OCI-LY1 (cell line): Measurements from ENCODE around the gene SEMA3B.
"Not testable (repeated sequence)": the region's sequence is repeated elsewhere in the genome, so short reads cannot be mapped to it uniquely, and the experiment has no call there.

ENCODE experiments used
- H2AFZ ChIP-seq: fragments of 200-600 bp; sonication (generic), shearing (Covaris generic); 2 replicates; pipeline ENCODE4 v1.6.0; 2014; ENCODE audit warnings: antibody characterized with exemption, mild to moderate bottlenecking, low read length
- H3F3A ChIP-seq: fragments of 200-600 bp; sonication (generic), shearing (Covaris generic); 2 replicates; pipeline ENCODE4 v1.6.0; 2014; ENCODE audit warnings: mild to moderate bottlenecking, antibody characterized with exemption, low read length, moderate library complexity; ENCODE audit not compliant: insufficient read depth
- H3K27ac ChIP-seq: fragments of 200-600 bp; sonication (generic); 2 replicates; pipeline ENCODE4 v1.5.1; 2014; ENCODE audit warnings: low read length, mixed run types, mild to moderate bottlenecking, low read depth; ENCODE audit not compliant: poor library complexity, severe bottlenecking
- H3K27me3 ChIP-seq: fragments of 200-600 bp; sonication (generic); 2 replicates; pipeline ENCODE4 v1.6.0; 2014; ENCODE audit warnings: antibody characterized with exemption, mild to moderate bottlenecking, low read length, moderate library complexity; ENCODE audit not compliant: insufficient read depth
- H3K36me3 ChIP-seq: fragments of 200-600 bp; sonication (generic); 2 replicates; pipeline ENCODE4 v1.6.1; 2014; ENCODE audit warnings: mild to moderate bottlenecking, antibody characterized with exemption, low read length, moderate library complexity, mixed read lengths; ENCODE audit not compliant: insufficient read depth
- H3K4me1 ChIP-seq: fragments of 200-600 bp; sonication (generic); 2 replicates; pipeline ENCODE4 v1.5.1; 2014; ENCODE audit warnings: mild to moderate bottlenecking, low read length, moderate library complexity; ENCODE audit not compliant: insufficient read depth, severe bottlenecking
- H3K4me2 ChIP-seq: fragments of 200-600 bp; sonication (generic), shearing (Covaris generic); 2 replicates; pipeline ENCODE4 v1.6.1; 2014; ENCODE audit warnings: low read length
- H3K4me3 ChIP-seq: fragments of 200-600 bp; sonication (generic); 2 replicates; pipeline ENCODE4 v1.5.1; 2014; ENCODE audit warnings: low read length, low read depth, mild to moderate bottlenecking, mixed read lengths; ENCODE audit not compliant: poor library complexity, severe bottlenecking
- H3K79me2 ChIP-seq: fragments of 200-600 bp; shearing (Covaris generic); 2 replicates; pipeline ENCODE4 v1.6.1; 2016; ENCODE audit warnings: mixed run types, low read length, mixed read lengths; ENCODE audit not compliant: insufficient read depth
- H3K9ac ChIP-seq: fragments of 200-600 bp; sonication (generic), shearing (Covaris generic); 2 replicates; pipeline ENCODE4 v1.6.1; 2014; ENCODE audit warnings: mild to moderate bottlenecking, low read length, mixed read lengths
- H3K9me2 ChIP-seq: fragments of 200-600 bp; sonication (generic), shearing (Covaris generic); 2 replicates; pipeline ENCODE4 v1.6.1; 2014; ENCODE audit warnings: low read depth, mild to moderate bottlenecking, low read length, mixed read lengths
- H3K9me3 ChIP-seq: fragments of 200-600 bp; shearing (Covaris generic); 2 replicates; pipeline ENCODE4 v1.6.1; 2014; ENCODE audit warnings: low read length, mixed read lengths
- H4K20me1 ChIP-seq: fragments of 200-600 bp; sonication (generic), shearing (Covaris generic); 2 replicates; pipeline ENCODE4 v1.6.0; 2016; ENCODE audit warnings: mild to moderate bottlenecking, low read length; ENCODE audit not compliant: insufficient read depth
- CTCF ChIP-seq: fragments of 200-600 bp; sonication (generic), shearing (Covaris generic); IDR thresholded peaks from 2 replicates; pipeline ENCODE4 v1.5.1; 2017; ENCODE audit warnings: mild to moderate bottlenecking, antibody characterized with exemption, low read length, moderate library complexity, mixed read lengths
- EZH2 ChIP-seq: fragments of 200-600 bp; sonication (generic), shearing (Covaris generic); IDR thresholded peaks from 2 replicates; pipeline ENCODE4 v1.8.0; 2017; ENCODE audit warnings: borderline replicate concordance, mixed run types, mild to moderate bottlenecking, antibody characterized with exemption, low read length, moderate library complexity, mixed read lengths

The SEMA3B gene

GRCh38 chr3:50261505-50261904, 7.4 kb upstream of the SEMA3B start:
- H3K27me3 ChIP-seq: no peaks in the 10 kb centered on the region
- H3K36me3 ChIP-seq: peaks cover 27% of the 10 kb centered on the region
- H3K9ac ChIP-seq: no peak overlapping the region
- TF ChIP-seq CTCF (no peak), EZH2 (no peak)
- H3K27ac ChIP-seq: no peak overlapping the region
- no peaks in the 10 kb centered on the region for H3K9me2 ChIP-seq
- H3K4me1 ChIP-seq: peaks cover 13% of the 10 kb centered on the region
- H3F3A ChIP-seq: no peaks in the 10 kb centered on the region
- H3K4me2 ChIP-seq: no peak overlapping the region
- H3K4me3 ChIP-seq: no peak overlapping the region
- no peaks in the 10 kb centered on the region for H3K9me3 ChIP-seq
- no peaks in the 10 kb centered on the region for H3K79me2 ChIP-seq
- H2AFZ ChIP-seq: no peak overlapping the region
- H4K20me1 ChIP-seq: no peaks in the 10 kb centered on the region

GRCh38 chr3:50262200-50262599, 6.7 kb upstream of the SEMA3B start:
- H4K20me1 ChIP-seq, H3K9me3 ChIP-seq, H3K9ac ChIP-seq, H3K4me3 ChIP-seq, H3K79me2 ChIP-seq, H3F3A ChIP-seq, H3K27ac ChIP-seq, H2AFZ ChIP-seq, H3K27me3 ChIP-seq, H3K4me2 ChIP-seq, H3K9me2 ChIP-seq: not testable (repeated sequence)
- Histone ChIP-seq H3K36me3 (peaks cover 20% of the 10 kb centered on the region), H3K4me1 (peaks cover 13% of the 10 kb centered on the region)

- Histone ChIP-seq H3F3A (no peaks in the 10 kb centered on the region), H3K79me2 (no peaks in the 10 kb centered on the region), H3K9me3 (no peaks in the 10 kb centered on the region), H3K4me1 (peaks cover 13% of the 10 kb centered on the region), H4K20me1 (no peaks in the 10 kb centered on the region), H3K4me3 (no peak overlapping the region), H3K36me3 (peaks cover 14% of the 10 kb centered on the region; the same call in 1 of the 2 replicates), H3K4me2 (no peak overlapping the region), H3K9me2 (no peaks in the 10 kb centered on the region), H3K27ac (no peak overlapping the region), H3K27me3 (0 out of 2 replicates have a peak, but pooled peaks cover 3% of the 10 kb centered on the region), H3K9ac (no peak overlapping the region), H2AFZ (no peak overlapping the region)
- TF ChIP-seq CTCF: no peak
- TF ChIP-seq EZH2: no peak
Measured at GRCh38 chr3:50262778-50263177, 6.2 kb upstream of the SEMA3B start.
